DOHH2 (cell line): ENCODE data around the gene SEC24B.

ENCODE experiments used
- CTCF ChIP-seq: fragments of 200-600 bp; sonication (generic); IDR thresholded peaks from one replicate; pipeline ENCODE4 v1.5.1; 2014; ENCODE audit warnings: antibody characterized with exemption, mild to moderate bottlenecking, low read depth, low read length; ENCODE audit not compliant: poor library complexity, severe bottlenecking
- EZH2phosphoT487 ChIP-seq: fragments of 200-600 bp; sonication (generic); IDR thresholded peaks from 2 replicates; pipeline ENCODE4 v1.6.1; 2017; ENCODE audit warnings: borderline replicate concordance, mild to moderate bottlenecking, antibody characterized with exemption, low read length, moderate library complexity, mixed read lengths

- TF ChIP-seq CTCF, result no peak
- no peak for TF ChIP-seq EZH2phosphoT487
Observed at GRCh38 chr4:109395694-109396093, 37.9 kb upstream of the SEC24B start.
